Retinal pigment epithelial cell (primary cell): ENCODE data around the gene C9.

Experiments
- DNase-seq: peaks from one replicate; pipeline ENCODE4 v3.0.0-alpha.2; 2010; ENCODE audit warnings: low read depth
- H3K4me3 ChIP-seq: 2 replicates; pipeline ENCODE4 v1.5.1; 2011; ENCODE audit warnings: mild to moderate bottlenecking, low read length, control low read depth, moderate library complexity
- TF ChIP-seq, protein P1 (sequence below): conservative IDR thresholded peaks from 2 replicates; pipeline ENCODE4 v1.5.1; 2011; ENCODE audit warnings: low read depth, low read length, control low read depth, inconsistent platforms

The C9 gene

GRCh38 chr5:39262981-39263380 is 101.3 kb downstream of the C9 start:
- TF ChIP-seq, protein P1, sequence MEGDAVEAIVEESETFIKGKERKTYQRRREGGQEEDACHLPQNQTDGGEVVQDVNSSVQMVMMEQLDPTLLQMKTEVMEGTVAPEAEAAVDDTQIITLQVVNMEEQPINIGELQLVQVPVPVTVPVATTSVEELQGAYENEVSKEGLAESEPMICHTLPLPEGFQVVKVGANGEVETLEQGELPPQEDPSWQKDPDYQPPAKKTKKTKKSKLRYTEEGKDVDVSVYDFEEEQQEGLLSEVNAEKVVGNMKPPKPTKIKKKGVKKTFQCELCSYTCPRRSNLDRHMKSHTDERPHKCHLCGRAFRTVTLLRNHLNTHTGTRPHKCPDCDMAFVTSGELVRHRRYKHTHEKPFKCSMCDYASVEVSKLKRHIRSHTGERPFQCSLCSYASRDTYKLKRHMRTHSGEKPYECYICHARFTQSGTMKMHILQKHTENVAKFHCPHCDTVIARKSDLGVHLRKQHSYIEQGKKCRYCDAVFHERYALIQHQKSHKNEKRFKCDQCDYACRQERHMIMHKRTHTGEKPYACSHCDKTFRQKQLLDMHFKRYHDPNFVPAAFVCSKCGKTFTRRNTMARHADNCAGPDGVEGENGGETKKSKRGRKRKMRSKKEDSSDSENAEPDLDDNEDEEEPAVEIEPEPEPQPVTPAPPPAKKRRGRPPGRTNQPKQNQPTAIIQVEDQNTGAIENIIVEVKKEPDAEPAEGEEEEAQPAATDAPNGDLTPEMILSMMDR = no peak
- no peak overlapping the region for H3K4me3 ChIP-seq
- no peak for DNase-seq

DNA sequence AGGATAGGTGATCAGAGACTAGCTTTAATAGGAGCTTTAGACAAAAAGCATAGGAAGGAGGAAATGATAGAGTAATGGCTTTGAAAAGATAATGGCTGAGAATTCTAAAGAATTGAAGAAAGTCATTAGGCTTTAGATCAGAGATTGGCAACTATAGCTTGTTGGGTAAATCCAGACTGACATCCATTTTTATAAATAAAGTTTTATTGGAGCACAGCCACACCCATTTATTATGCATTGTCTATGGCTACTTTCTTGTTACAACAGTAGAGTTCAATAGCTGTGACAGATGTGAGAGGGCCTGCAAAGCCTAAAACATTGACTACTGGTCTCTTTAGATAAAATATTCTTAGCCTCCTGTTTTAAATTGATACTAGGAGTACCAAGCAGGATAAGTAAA is 104.2 kb downstream of the C9 start:
- DNase-seq = no peak
- H3K4me3 ChIP-seq = no peak overlapping the region
- TF ChIP-seq, protein P1 = no peak

GRCh38 chr5:39257554-39257953 is 106.7 kb downstream of the C9 start:
- no peak overlapping the region for H3K4me3 ChIP-seq
- DNase-seq = no peak
- TF ChIP-seq, protein P1 = no peak

DNA sequence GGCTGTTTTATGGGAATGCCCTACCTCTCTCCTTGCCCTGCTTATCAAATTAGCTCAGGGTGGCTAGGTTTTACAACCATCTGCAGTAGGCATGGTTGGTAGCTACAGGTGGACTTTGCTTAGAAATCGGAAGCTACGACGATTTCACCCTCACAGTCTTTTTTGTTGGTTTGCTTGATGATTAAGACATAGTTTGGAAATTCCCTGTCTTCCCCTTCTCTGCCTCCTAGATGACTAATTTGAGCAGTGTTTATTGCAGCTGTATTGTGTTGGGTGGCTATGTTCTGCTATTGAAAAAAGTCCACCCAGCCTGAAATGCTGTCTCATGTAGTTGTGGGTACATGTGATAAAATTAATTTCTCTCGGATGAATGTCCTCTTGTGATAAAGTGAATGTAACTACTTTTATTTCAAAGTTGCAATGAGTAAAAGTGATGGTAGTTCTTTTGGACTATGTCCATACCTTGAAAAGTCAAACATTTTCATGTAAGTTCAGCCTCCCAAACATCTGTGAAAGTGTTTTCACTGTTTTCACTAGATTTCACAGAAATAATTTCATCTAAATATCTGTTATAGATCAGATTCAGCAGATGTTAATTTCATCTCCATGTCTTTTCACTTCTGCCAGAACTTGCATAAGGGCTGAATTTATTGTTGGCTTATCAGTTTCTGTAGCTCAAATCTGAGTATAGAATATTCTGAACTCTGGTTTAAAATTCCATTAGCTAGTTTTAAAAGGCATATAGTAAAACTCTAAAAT is 107.6 kb downstream of the C9 start:
- no peak for DNase-seq
- TF ChIP-seq, protein P1 = no peak
- H3K4me3 ChIP-seq = no peak overlapping the region

DNA sequence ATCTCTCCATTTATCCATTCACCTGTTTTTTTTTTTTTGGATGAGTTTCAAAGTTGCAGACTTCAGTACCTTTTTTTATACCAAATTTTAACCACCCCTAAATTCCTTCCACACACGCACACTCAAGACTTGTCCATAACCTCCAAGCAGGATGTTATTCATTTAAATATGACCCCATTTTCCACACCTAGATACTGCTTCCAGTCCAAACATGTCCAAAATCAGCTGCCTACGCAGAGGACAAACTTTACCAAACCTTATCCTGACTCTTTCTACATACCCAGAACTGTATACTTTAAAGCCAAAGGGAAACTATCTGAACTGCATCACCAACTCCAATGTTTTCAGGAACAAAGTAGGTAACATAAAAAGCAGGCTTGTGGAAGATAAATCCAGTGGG is 108.9 kb downstream of the C9 start:
- no peak overlapping the region for H3K4me3 ChIP-seq
- TF ChIP-seq, protein P1 = no peak
- no peak for DNase-seq

DNA sequence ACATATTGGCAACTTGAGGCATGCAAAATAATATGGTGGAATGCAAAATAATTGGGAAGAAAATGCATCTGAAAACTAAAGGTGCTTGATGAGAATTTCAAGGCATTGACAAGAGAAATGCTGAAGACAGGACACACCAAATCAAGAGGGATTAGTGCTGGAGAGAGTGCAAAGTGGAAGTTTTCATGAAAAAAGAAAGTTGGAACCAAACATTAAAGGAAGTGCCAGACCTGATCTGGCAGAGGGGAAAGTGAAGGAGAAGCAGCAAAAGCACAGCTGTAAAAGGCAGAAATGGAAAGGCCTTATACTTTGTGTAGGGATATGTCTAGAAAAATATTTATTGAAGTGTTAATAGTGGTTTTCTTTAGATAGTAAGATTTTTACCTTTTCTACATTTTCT is 109.6 kb downstream of the C9 start:
- no peak overlapping the region for H3K4me3 ChIP-seq
- TF ChIP-seq, protein P1 = no peak
- DNase-seq = no peak

GRCh38 chr5:39253196-39253595 is 111.1 kb downstream of the C9 start:
- TF ChIP-seq, protein P1 = no peak
- DNase-seq = no peak
- H3K4me3 ChIP-seq = no peak overlapping the region
